Gastroesophageal sphincter (tissue), 4 donors: ENCODE data around the gene AFF3. TPM values are rescaled to one million over a fixed set of nuclear protein-coding genes. Genes with fewer than 3 reads are reported as not detected.
A peak's percentile ranks its signal among the peaks of the same experiment; 100 is the strongest.

Experiments used
- ATAC-seq: fragments of 150-250 bp; one replicate; pipeline ENCODE4 v1.9.1; 2016; ENCODE audit warnings: mild to moderate bottlenecking, moderate library complexity
- H3K27ac ChIP-seq, 4 donors: fragments of 200-600 bp; sonication (generic) in 3 of 4; 1 replicate in 3 of 4; 2 replicates in 1 of 4; pipeline ENCODE4 v1.5.1; 2016 to 2019
- H3K27me3 ChIP-seq: fragments of 200-600 bp; sonication (generic); one replicate; pipeline ENCODE4 v1.5.1; 2019
- H3K36me3 ChIP-seq, 2 donors: fragments of 200-600 bp; sonication (generic); one replicate each; pipeline ENCODE4 v1.5.1; 2019; ENCODE audit warnings: control low read depth in 1 of 2
- H3K4me1 ChIP-seq, 3 donors: fragments of 200-600 bp; sonication (generic); 1 replicate in 2 of 3; 2 replicates in 1 of 3; pipeline ENCODE4 v1.5.1; 2016 to 2019; ENCODE audit warnings: control low read depth in 2 of 3
- H3K4me3 ChIP-seq, 2 donors: fragments of 200-600 bp; sonication (generic); one replicate each; pipeline ENCODE4 v1.5.1; 2019; ENCODE audit warnings: mild to moderate bottlenecking in 1 of 2, moderate library complexity in 1 of 2
- H3K9me3 ChIP-seq, 3 donors: fragments of 200-600 bp; sonication (generic); one replicate each; pipeline ENCODE4 v1.5.1; 2017 to 2019; ENCODE audit warnings: control low read depth in 2 of 3
- CTCF ChIP-seq, 4 experiments: fragments of 200-600 bp in 2 of 4; fragments of 450-650 bp in 2 of 4; sonication (generic) in 1 of 4; IDR thresholded peaks; one replicate each; pipeline ENCODE4 v1.5.1; 2017 to 2019; ENCODE audit warnings: antibody characterized with exemption in 4 of 4, mild to moderate bottlenecking in 2 of 4, moderate library complexity in 2 of 4
- EP300 ChIP-seq: sonication (generic); formaldehyde crosslinking; IDR thresholded peaks from one replicate; pipeline ENCODE4 v1.6.1; 2017; ENCODE audit warnings: antibody characterized with exemption, mild to moderate bottlenecking
- POLR2A ChIP-seq, 2 donors: fragments of 450-650 bp; IDR thresholded peaks; one replicate each; pipeline ENCODE4 v1.6.1; 2017; ENCODE audit warnings: antibody characterized with exemption in 2 of 2, mild to moderate bottlenecking in 2 of 2, moderate library complexity in 1 of 2
- POLR2AphosphoS5 ChIP-seq: sonication (generic); formaldehyde crosslinking; IDR thresholded peaks from one replicate; pipeline ENCODE4 v1.6.1; 2017; ENCODE audit warnings: antibody characterized with exemption
- WGBS, 2 donors: methylation state at CpG; one replicate each; pipeline ENCODE4 v1.1.5; 2018; ENCODE audit warnings: low coverage in 1 of 2; 5-methylcytosine and 5-hydroxymethylcytosine counted together
- total RNA-seq, 4 donors: library from RNA; depleted of rRNA; stranded (reverse); fragments of >200 nt; gene quantifications; one replicate each; pipeline ENCODE4 v1.1.0, GENCODE V29; 2016

AFF3 gene
- total RNA-seq, 4 donors from 2014 or later, result 15.4 to 74.8 (median 37.7) TPM

- H3K4me1 ChIP-seq, result peaks cover 0 to 12% (median 2%) of the 10 kb centered on the region in 3 donors
- WGBS, 2 donors, result 79 to 91% methylated on average over 3 of the region's 3 CpGs
- ATAC-seq, result no peak
- H3K4me3 ChIP-seq, result no peak overlapping the region
- no peaks in the 10 kb centered on the region for H3K27me3 ChIP-seq
- TF ChIP-seq EP300 (no peak), POLR2A (IDR thresholded peaks at IDR 0.05) (no peak)
- no peak overlapping the region for H3K27ac ChIP-seq
- no peaks in the 10 kb centered on the region for H3K9me3 ChIP-seq
- no peaks in the 10 kb centered on the region for H3K36me3 ChIP-seq
These were observed 120.5 kb downstream of the AFF3 start for GRCh38 chr2:100021791-100022340.

- peaks cover 0 to 12% (median 2%) of the 10 kb centered on the region in 3 donors for H3K4me1 ChIP-seq
- no peak for ATAC-seq
- WGBS, 2 donors, result 90 to 100% methylated on average over 2 to 6 of the region's 6 CpGs
- TF ChIP-seq CTCF (IDR thresholded peaks at IDR 0.05) (no peak), POLR2AphosphoS5 (no peak), POLR2A (IDR thresholded peaks at IDR 0.05) (no peak), EP300 (no peak)
- no peaks in the 10 kb centered on the region for H3K36me3 ChIP-seq
- H3K9me3 ChIP-seq, result no peaks in the 10 kb centered on the region
- H3K27ac ChIP-seq, result no peak overlapping the region
- H3K27me3 ChIP-seq, result no peaks in the 10 kb centered on the region
- H3K4me3 ChIP-seq, result no peak overlapping the region
These were observed 122.9 kb downstream of the AFF3 start for GRCh38 chr2:100019499-100019898.

- H3K36me3 ChIP-seq, result no peaks in the 10 kb centered on the region
- WGBS, 2 donors, result 57 to 74% methylated on average over 6 to 9 of the region's 9 CpGs
- no peaks in the 10 kb centered on the region for H3K9me3 ChIP-seq
- H3K27ac ChIP-seq, result peak overlapping the region in 1 of 4 donors; percentile 9
- peaks cover 0 to 21% (median 2%) of the 10 kb centered on the region in 3 donors for H3K4me1 ChIP-seq
- no peaks in the 10 kb centered on the region for H3K27me3 ChIP-seq
- H3K4me3 ChIP-seq, result no peak overlapping the region
- no peak for ATAC-seq
- TF ChIP-seq POLR2A (IDR thresholded peaks at IDR 0.05) (no peak), CTCF (IDR thresholded peaks at IDR 0.05) (no peak), EP300 (no peak)
These were observed 123.8 kb downstream of the AFF3 start for GRCh38 chr2:100018341-100019193.

GRCh38 chr2:100017633-100018032, 124.8 kb downstream of the AFF3 start:
- Histone ChIP-seq H3K9me3 (no peaks in the 10 kb centered on the region), H3K36me3 (no peaks in the 10 kb centered on the region), H3K27ac (no peak overlapping the region), H3K27me3 (no peaks in the 10 kb centered on the region), H3K4me1 (peaks cover 0 to 23% (median 2%) of the 10 kb centered on the region in 3 donors), H3K4me3 (no peak overlapping the region)
- TF ChIP-seq POLR2A (IDR thresholded peaks at IDR 0.05) (no peak), EP300 (no peak), CTCF (IDR thresholded peaks at IDR 0.05) (no peak), POLR2AphosphoS5 (no peak)
- 25% methylated on average over 1 of the region's 1 CpG; no CpG with 5 or more reads in 1 of the 2 donors for WGBS, 2 donors
- ATAC-seq, result no peak

- Histone ChIP-seq H3K4me1 (peaks cover 0 to 27% (median 2%) of the 10 kb centered on the region in 3 donors), H3K27me3 (no peaks in the 10 kb centered on the region), H3K9me3 (no peaks in the 10 kb centered on the region), H3K36me3 (no peaks in the 10 kb centered on the region), H3K4me3 (no peak overlapping the region), H3K27ac (no peak overlapping the region)
- WGBS, 2 donors, result 91 to 94% methylated on average over 3 of the region's 3 CpGs
- TF ChIP-seq EP300 (no peak), POLR2AphosphoS5 (no peak), CTCF (IDR thresholded peaks at IDR 0.05) (no peak), POLR2A (IDR thresholded peaks at IDR 0.05) (no peak)
- ATAC-seq, result no peak
These were observed 125.6 kb downstream of the AFF3 start for GRCh38 chr2:100016756-100017155.
